Upper lobe of left lung (tissue), 4 donors: ENCODE results near the gene CHAF1A.

Source experiments
- CTCF ChIP-seq, 6 experiments: fragments of 450-650 bp in 4 of 6; fragments of 200-600 bp in 2 of 6; sonication (generic) in 2 of 6; IDR thresholded peaks; one replicate each; pipeline ENCODE4 v1.5.1; 2016 to 2019; ENCODE audit warnings: antibody characterized with exemption in 6 of 6
- EP300 ChIP-seq, 4 donors: sonication (generic); formaldehyde crosslinking; IDR thresholded peaks; one replicate each; pipeline ENCODE4 v1.5.1; 2017; ENCODE audit warnings: antibody characterized with exemption in 4 of 4, control low read depth in 2 of 4
- POLR2AphosphoS5 ChIP-seq, 2 donors: sonication (generic); formaldehyde crosslinking; IDR thresholded peaks; one replicate each; pipeline ENCODE4 v1.5.1; 2017; ENCODE audit warnings: antibody characterized with exemption in 2 of 2

GRCh38 chr19:4445963-4446703, 43.7 kb downstream of the CHAF1A start:
- TF ChIP-seq CTCF (IDR thresholded peaks at IDR 0.05): no peak
- TF ChIP-seq EP300 (IDR thresholded peaks at IDR 0.05): no peak
- no peak for TF ChIP-seq POLR2AphosphoS5 (IDR thresholded peaks at IDR 0.05)
